ENCODE data around the gene FAM9C. TPM values are rescaled to one million over a fixed set of nuclear protein-coding genes. Genes with fewer than 3 reads are reported as not detected.
"Not testable (repeated sequence)": the region's sequence is repeated elsewhere in the genome, so short reads cannot be mapped to it uniquely, and the experiment has no call there.

Gene FAM9C
- total RNA-seq, 4 donors from 2014 or later: not detected

- WGBS: 71% methylated on average over 2 of the region's 2 CpGs
- H3K9me3 ChIP-seq: no peaks in the 10 kb centered on the region
- peaks cover 0 to 23% (median 14%) of the 10 kb centered on the region in 4 donors for H3K4me1 ChIP-seq
- TF ChIP-seq POLR2A (IDR thresholded peaks at IDR 0.05; ENCODE audit: low read depth) (no peak), CTCF (IDR thresholded peaks at IDR 0.05) (no peak), POLR2AphosphoS5 (IDR thresholded peaks at IDR 0.05) (no peak), EP300 (IDR thresholded peaks at IDR 0.05) (no peak)
- no peak for DNase-seq (ENCODE audit: extremely low spot score)
- H3K4me3 ChIP-seq: no peak overlapping the region
- no peaks in the 10 kb centered on the region for H3K27me3 ChIP-seq
- H3K36me3 ChIP-seq: no peaks in the 10 kb centered on the region
- H3K27ac ChIP-seq (replicated peaks in 1 of 4): no peak overlapping the region
- intact Hi-C loops (cut with DNase I): no loop called here
Observed at GRCh38 chrX:13086076-13086475, 41.7 kb upstream of the FAM9C start.

DNA sequence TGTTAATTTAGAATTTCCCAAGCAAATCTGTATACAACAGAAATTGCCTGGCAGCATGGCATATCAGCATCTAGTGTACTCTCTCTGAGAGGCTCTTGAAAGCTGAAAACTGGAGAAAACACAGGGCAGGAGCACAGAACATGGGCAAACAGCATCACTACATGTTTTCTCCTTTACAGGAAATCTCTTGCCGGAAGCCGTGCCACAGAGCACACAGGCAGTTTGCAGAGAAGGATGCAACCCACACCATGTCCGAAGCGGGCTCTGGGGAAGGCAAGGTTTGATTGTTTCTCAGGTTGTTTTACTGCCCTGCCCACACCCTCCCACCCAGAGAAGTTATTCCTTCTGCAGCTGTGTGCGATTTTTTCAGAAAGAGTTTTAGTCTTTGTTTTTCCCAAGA, 41.1 kb upstream of the FAM9C start:
- TF ChIP-seq EP300 (IDR thresholded peaks at IDR 0.05) (no peak), POLR2AphosphoS5 (IDR thresholded peaks at IDR 0.05) (no peak), CTCF (IDR thresholded peaks at IDR 0.05) (no peak), POLR2A (IDR thresholded peaks at IDR 0.05; ENCODE audit: low read depth) (no peak)
- no peaks in the 10 kb centered on the region for H3K36me3 ChIP-seq
- no peak for DNase-seq (ENCODE audit: extremely low spot score)
- H3K27ac ChIP-seq (replicated peaks in 1 of 4): no peak overlapping the region
- intact Hi-C loops (cut with DNase I): no loop called here
- no peaks in the 10 kb centered on the region for H3K27me3 ChIP-seq
- H3K4me1 ChIP-seq: peaks cover 0 to 17% (median 14%) of the 10 kb centered on the region in 4 donors
- no peak overlapping the region for H3K4me3 ChIP-seq
- 86% methylated on average over 5 of the region's 5 CpGs for WGBS
- H3K9me3 ChIP-seq: no peaks in the 10 kb centered on the region

DNA sequence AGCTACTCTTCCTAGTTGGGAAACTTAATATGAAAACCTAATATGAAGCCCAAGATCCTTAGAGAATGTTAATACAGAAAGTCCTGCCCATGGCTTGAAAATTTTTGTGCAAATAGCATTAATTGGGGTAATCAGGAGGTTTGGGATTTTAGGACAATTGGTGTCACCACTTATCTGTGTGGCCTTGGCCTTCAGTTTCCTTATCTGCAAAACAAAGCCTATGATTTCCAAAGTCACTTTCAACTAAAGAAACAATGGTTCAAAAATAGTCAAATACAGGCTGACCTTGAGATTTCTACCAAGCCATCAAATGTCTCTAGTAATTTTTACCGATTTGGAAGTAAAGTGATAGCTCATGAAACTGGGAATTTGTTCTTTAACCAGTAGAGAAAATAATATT, 40.2 kb upstream of the FAM9C start:
- intact Hi-C loops (cut with DNase I): no loop called here
- Histone ChIP-seq H3K36me3 (no peaks in the 10 kb centered on the region), H3K9me3 (no peaks in the 10 kb centered on the region), H3K27me3 (no peaks in the 10 kb centered on the region), H3K4me3 (no peak overlapping the region), H3K27ac (replicated peaks in 1 of 4) (no peak overlapping the region), H3K4me1 (peaks cover 0 to 24% (median 16%) of the 10 kb centered on the region in 4 donors)
- TF ChIP-seq POLR2A (IDR thresholded peaks at IDR 0.05; ENCODE audit: low read depth): no peak
- TF ChIP-seq EP300 (IDR thresholded peaks at IDR 0.05): no peak
- no peak for TF ChIP-seq CTCF (IDR thresholded peaks at IDR 0.05)
- no peak for TF ChIP-seq POLR2AphosphoS5 (IDR thresholded peaks at IDR 0.05)
- 70% methylated on average over 1 of the region's 1 CpG for WGBS
- no peak for DNase-seq (ENCODE audit: extremely low spot score)

GRCh38 chrX:13083755-13084326, 39.4 kb upstream of the FAM9C start:
- intact Hi-C loops (cut with DNase I); H3K27ac ChIP-seq (replicated peaks in 1 of 4); H3K4me3 ChIP-seq; H3K36me3 ChIP-seq; DNase-seq (ENCODE audit: extremely low spot score); H3K9me3 ChIP-seq; H3K27me3 ChIP-seq: not testable (repeated sequence)
- 77% methylated on average over 9 of the region's 9 CpGs for WGBS
- H3K4me1 ChIP-seq: peaks cover 0 to 32% (median 23%) of the 10 kb centered on the region in 4 donors

DNA sequence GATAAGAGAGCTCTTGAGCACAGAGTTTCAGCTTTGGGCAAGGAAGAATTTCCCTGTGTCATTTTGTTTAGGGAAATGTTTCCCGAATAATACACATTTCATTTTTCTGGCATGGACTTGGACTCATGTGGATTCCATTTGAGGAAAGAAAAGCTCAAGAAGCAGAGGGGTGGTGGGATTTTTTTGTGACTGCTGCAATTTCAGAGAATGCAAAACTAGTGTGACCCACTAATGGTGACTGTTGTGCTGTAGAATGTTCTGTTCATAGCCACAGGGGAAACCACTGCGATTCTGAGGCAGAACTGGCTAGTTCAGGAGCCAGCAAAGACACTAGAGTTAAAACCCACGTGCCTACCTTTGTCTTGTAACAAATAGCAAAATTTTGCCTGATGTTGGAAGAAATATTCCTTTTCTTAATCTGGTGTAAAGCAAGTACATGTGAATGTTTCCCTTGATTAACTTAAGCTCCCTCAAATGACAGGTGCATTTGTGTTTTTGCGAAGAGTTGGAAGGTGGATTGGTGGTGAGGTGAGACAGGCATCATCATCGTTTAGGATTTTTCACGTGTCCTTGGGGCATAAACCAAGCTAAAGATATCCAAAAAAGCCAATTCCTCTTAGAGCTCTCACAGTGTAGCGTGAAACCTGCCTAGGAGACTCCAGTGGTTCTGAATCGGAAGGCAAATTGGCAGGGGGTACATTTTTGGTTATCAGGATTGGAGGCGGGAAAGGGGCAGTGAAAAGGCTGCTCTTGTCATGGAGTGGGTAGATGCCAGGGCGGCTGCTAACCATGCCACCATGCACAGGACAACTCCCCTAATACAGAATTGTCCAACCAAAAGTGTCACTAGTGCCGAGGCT, 38.0 kb upstream of the FAM9C start:
- intact Hi-C loops (cut with DNase I): no loop called here
- Histone ChIP-seq H3K9me3 (no peaks in the 10 kb centered on the region), H3K4me3 (no peak overlapping the region), H3K4me1 (peaks cover 0 to 46% (median 30%) of the 10 kb centered on the region in 4 donors), H3K27ac (replicated peaks in 1 of 4) (peak overlapping the region in 1 of 4 donors; percentile 26), H3K36me3 (no peaks in the 10 kb centered on the region), H3K27me3 (no peaks in the 10 kb centered on the region)
- no peak for DNase-seq (ENCODE audit: extremely low spot score)
- TF ChIP-seq EP300 (IDR thresholded peaks at IDR 0.05) (no peak), CTCF (IDR thresholded peaks at IDR 0.05) (no peak), POLR2AphosphoS5 (IDR thresholded peaks at IDR 0.05) (no peak), POLR2A (IDR thresholded peaks at IDR 0.05; ENCODE audit: low read depth) (no peak)
- WGBS: 72% methylated on average over 11 of the region's 11 CpGs

Data from esophagus muscularis mucosa (tissue), 4 donors.